IPS-20b (cell line): ENCODE results near the gene TTLL11.

ENCODE experiments used
- H3K27ac ChIP-seq: one replicate; pipeline ENCODE4 v1.5.1; 2013; ENCODE audit warnings: low read length
- H3K27me3 ChIP-seq: 2 replicates; pipeline ENCODE4 v1.6.1; 2013; ENCODE audit warnings: mild to moderate bottlenecking, low read length, inconsistent platforms; ENCODE audit not compliant: insufficient read depth
- H3K36me3 ChIP-seq: 2 replicates; pipeline ENCODE4 v1.6.1; 2013; ENCODE audit warnings: low read depth, mild to moderate bottlenecking, inconsistent platforms, low read length, moderate library complexity; ENCODE audit not compliant: insufficient read depth
- H3K4me1 ChIP-seq: 2 replicates; pipeline ENCODE4 v1.6.1; 2013; ENCODE audit warnings: mild to moderate bottlenecking, control low read depth, inconsistent platforms, low read length, moderate library complexity; ENCODE audit not compliant: insufficient read depth
- H3K4me3 ChIP-seq: 2 replicates; pipeline ENCODE4 v1.5.1; 2013; ENCODE audit warnings: mild to moderate bottlenecking, low read length, inconsistent platforms
- H3K9ac ChIP-seq: 2 replicates; pipeline ENCODE4 v1.6.1; 2013; ENCODE audit warnings: low read depth, mild to moderate bottlenecking, inconsistent platforms, low read length, moderate library complexity
- H3K9me3 ChIP-seq: 2 replicates; pipeline ENCODE4 v1.6.1; 2013; ENCODE audit warnings: mild to moderate bottlenecking, low read depth, low read length, inconsistent platforms; ENCODE audit not compliant: insufficient read depth

Gene TTLL11

GRCh38 chr9:121814594-121814993, 278.5 kb downstream of the TTLL11 start:
- Histone ChIP-seq H3K4me3 (no peak overlapping the region), H3K4me1 (peaks cover 22% of the 10 kb centered on the region; the same call in 1 of the 2 replicates), H3K36me3 (no peaks in the 10 kb centered on the region), H3K27ac (no peak overlapping the region), H3K27me3 (peaks cover 22% of the 10 kb centered on the region), H3K9ac (no peak overlapping the region), H3K9me3 (no peaks in the 10 kb centered on the region)

DNA sequence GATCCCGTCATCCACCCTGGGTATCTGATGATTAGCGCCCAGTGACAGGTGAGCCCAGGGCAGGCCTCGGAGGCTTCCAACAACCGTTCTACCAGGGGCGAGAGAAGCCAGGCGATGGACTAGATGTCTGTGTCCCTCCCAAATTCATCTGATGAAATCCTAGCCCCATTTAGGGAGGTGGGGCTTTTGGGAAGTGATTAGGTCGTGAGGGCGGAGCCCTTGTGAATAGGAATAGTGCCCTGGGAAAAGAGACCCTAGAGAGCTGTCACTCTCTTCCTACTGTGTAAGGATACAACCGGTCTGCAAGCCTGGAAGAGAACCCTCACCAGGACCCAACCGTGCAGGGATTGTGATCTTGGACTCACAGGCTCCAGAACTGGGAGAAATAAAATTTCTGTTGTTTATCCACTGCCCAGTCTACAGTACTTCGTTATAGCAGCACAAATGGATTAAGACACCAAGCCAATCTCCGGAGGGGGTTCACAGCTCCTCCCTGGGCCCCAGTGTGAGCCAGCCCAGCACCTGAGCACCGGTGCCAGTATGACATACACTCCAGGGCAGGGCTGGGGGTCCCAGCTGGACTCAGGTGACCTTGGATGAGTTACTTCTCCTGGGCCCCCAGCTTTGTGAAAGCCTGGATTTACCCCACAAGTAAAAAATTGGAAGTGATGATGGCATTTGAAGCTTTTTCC, 279.4 kb downstream of the TTLL11 start:
- H3K27me3 ChIP-seq, result peaks cover 20% of the 10 kb centered on the region
- H3K36me3 ChIP-seq, result no peaks in the 10 kb centered on the region
- no peaks in the 10 kb centered on the region for H3K9me3 ChIP-seq

DNA sequence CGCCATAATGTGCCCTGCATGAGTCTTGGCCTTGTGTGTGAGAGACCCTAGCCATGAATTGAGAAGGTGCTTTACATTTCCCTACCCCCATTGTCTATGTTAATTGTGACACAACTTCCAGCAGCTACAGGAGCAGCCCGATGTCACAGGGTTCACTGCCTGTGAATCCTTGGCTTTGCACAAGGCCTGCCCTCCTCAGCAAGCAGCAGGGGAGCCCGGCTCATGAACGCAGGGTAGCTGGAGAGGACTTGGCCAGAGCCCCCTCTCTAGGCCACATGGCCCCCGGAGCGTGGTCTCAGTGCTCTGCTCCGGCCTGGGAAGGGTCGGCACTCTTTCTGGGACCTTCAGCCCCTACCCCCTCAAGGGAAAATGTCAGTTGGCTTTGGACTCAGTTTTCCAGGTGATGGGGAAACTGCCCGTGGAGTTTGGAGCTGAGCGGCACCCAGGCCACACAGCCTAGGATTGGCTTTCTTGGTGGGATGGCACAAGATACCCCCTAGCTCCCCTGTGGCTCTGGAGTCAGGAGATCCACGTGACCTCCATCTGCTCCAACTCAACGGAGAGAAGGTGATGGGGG, 280.9 kb downstream of the TTLL11 start:
- Histone ChIP-seq H3K36me3 (no peaks in the 10 kb centered on the region), H3K27ac (no peak overlapping the region), H3K9me3 (no peaks in the 10 kb centered on the region), H3K4me3 (no peak overlapping the region), H3K4me1 (peaks cover 10% of the 10 kb centered on the region; the same call in 1 of the 2 replicates), H3K9ac (no peak overlapping the region), H3K27me3 (peaks cover 6% of the 10 kb centered on the region)

More for the DNA sequence above, 279.4 kb downstream of the TTLL11 start:
- peaks cover 14% of the 10 kb centered on the region; the same call in 1 of the 2 replicates for H3K4me1 ChIP-seq
- H3K27ac ChIP-seq, result no peak overlapping the region
- H3K4me3 ChIP-seq, result no peak overlapping the region
- no peak overlapping the region for H3K9ac ChIP-seq

DNA sequence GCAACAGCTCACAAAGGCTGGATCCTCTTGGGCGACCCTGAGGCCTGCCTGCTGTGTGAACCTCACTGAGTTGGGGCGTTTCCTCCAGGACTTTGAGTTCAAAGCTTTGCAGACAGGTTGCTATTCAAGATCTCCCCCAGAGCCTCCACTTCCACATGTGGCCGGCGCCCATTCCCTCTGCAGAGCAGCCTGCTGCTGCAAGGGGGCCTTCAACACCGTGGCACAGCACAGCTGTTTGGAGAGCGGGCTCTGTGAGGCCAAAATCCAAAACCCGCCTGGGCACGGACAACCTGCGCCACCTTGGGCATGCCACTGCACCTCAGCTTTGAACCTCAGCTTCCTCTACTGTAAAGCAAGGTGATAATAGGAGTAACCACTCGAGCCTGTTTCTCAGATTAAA, 281.4 kb downstream of the TTLL11 start:
- peaks cover 1% of the 10 kb centered on the region; the same call in 1 of the 2 replicates for H3K27me3 ChIP-seq
- H3K9me3 ChIP-seq, result no peaks in the 10 kb centered on the region
- peaks cover 5% of the 10 kb centered on the region; the same call in 1 of the 2 replicates for H3K4me1 ChIP-seq
- no peak overlapping the region for H3K27ac ChIP-seq
- H3K9ac ChIP-seq, result no peak overlapping the region
- H3K4me3 ChIP-seq, result no peak overlapping the region
- H3K36me3 ChIP-seq, result no peaks in the 10 kb centered on the region

DNA sequence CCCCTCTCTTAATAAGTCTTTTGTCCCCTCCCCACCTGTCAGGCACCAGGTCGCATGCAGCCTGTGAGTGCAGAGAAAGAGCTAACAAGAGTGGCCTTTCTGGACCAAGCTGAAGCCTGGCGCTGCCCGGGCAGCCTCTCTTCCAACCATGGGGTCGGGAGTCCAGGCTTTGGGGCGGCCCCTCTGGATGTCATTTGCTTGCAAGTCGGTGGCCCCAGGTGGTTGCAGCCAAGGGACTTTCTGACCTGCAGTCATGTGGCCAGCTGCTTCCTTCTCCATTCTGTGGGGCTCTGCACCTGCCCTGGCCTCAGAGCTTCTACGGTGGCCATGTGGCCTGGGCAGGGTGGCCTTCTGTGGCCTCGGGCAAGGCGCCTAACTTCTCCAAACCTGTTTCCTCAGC, 282.0 kb downstream of the TTLL11 start:
- Histone ChIP-seq H3K27me3 (no peaks in the 10 kb centered on the region), H3K4me3 (no peak overlapping the region), H3K9ac (no peak overlapping the region), H3K9me3 (no peaks in the 10 kb centered on the region), H3K4me1 (0 out of 2 replicates have a peak, but pooled peaks cover 3% of the 10 kb centered on the region), H3K36me3 (no peaks in the 10 kb centered on the region), H3K27ac (no peak overlapping the region)

- no peaks in the 10 kb centered on the region for H3K9me3 ChIP-seq
- H3K4me3 ChIP-seq, result no peak overlapping the region
- H3K27me3 ChIP-seq, result no peaks in the 10 kb centered on the region
- H3K36me3 ChIP-seq, result no peaks in the 10 kb centered on the region
- no peak overlapping the region for H3K9ac ChIP-seq
- 0 out of 2 replicates have a peak, but pooled peaks cover 3% of the 10 kb centered on the region for H3K4me1 ChIP-seq
- no peak overlapping the region for H3K27ac ChIP-seq
These were observed 282.6 kb downstream of the TTLL11 start for GRCh38 chr9:121810489-121810888.

GRCh38 chr9:121809356-121810050, 283.6 kb downstream of the TTLL11 start:
- Histone ChIP-seq H3K9ac (no peak overlapping the region), H3K27ac (no peak overlapping the region), H3K4me1 (0 out of 2 replicates have a peak, but pooled peaks cover 3% of the 10 kb centered on the region), H3K9me3 (peaks cover 3% of the 10 kb centered on the region; the same call in 1 of the 2 replicates), H3K4me3 (no peak overlapping the region), H3K27me3 (no peaks in the 10 kb centered on the region), H3K36me3 (no peaks in the 10 kb centered on the region)

DNA sequence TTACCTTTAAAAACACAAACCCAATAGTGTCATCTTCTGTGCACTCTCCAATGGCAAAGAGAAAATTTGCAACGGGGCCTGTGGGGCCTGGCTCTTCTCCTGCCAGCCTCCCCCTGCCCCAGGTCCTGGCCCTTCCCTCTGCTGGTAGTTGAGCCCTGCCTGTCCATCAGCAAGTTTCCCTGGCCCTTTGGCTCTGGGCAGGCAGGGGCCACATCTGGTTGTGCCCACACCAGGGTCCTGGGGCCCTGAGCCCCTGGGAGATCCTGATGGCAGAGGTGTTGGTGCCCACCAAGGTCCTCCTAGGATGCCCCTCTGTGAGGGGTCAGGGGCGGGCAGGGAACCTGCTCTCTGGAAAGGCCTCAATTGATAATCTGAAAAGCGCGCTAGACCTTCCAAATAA, 284.3 kb downstream of the TTLL11 start:
- no peaks in the 10 kb centered on the region for H3K27me3 ChIP-seq
- H3K4me1 ChIP-seq, result 0 out of 2 replicates have a peak, but pooled peaks cover 2% of the 10 kb centered on the region
- no peak overlapping the region for H3K27ac ChIP-seq
- H3K9ac ChIP-seq, result no peak overlapping the region
- no peak overlapping the region for H3K4me3 ChIP-seq
- H3K9me3 ChIP-seq, result peaks cover 5% of the 10 kb centered on the region; the same call in 1 of the 2 replicates
- no peaks in the 10 kb centered on the region for H3K36me3 ChIP-seq

- Histone ChIP-seq H3K4me3 (no peak overlapping the region), H3K9me3 (peaks cover 5% of the 10 kb centered on the region; the same call in 1 of the 2 replicates), H3K4me1 (no peaks in the 10 kb centered on the region), H3K36me3 (no peaks in the 10 kb centered on the region), H3K27me3 (no peaks in the 10 kb centered on the region), H3K9ac (no peak overlapping the region), H3K27ac (no peak overlapping the region)
These were observed 285.3 kb downstream of the TTLL11 start for GRCh38 chr9:121807823-121808278.

- Histone ChIP-seq H3K4me3 (no peak overlapping the region), H3K9me3 (peaks cover 5% of the 10 kb centered on the region; the same call in 1 of the 2 replicates), H3K36me3 (no peaks in the 10 kb centered on the region), H3K27me3 (no peaks in the 10 kb centered on the region), H3K4me1 (no peaks in the 10 kb centered on the region), H3K27ac (no peak overlapping the region), H3K9ac (no peak overlapping the region)
These were observed 285.9 kb downstream of the TTLL11 start for GRCh38 chr9:121807069-121807822.

DNA sequence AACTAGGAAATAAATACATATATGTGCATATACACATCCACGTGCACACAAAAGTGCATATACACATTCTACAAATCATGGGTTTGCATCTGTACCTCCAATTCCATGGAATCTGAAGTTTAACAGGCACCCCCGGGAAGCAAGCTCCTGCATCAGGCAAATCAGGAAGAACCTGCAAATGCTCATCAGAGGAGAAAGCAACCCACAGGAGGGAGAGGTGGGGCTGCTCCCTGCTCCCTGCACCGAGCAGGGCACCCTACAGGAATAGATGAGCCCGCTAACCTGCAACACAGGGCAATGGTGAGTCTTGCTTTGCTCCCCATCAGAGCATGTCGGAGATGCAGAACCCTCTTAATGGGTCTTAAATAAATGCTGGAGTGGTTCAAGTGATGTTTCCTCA, 290.4 kb downstream of the TTLL11 start:
- no peak overlapping the region for H3K4me3 ChIP-seq
- no peaks in the 10 kb centered on the region for H3K36me3 ChIP-seq

More for the DNA sequence above, 290.4 kb downstream of the TTLL11 start:
- H3K4me1 ChIP-seq, result no peaks in the 10 kb centered on the region
- peaks cover 5% of the 10 kb centered on the region; the same call in 1 of the 2 replicates for H3K9me3 ChIP-seq
- no peak overlapping the region for H3K9ac ChIP-seq
- no peaks in the 10 kb centered on the region for H3K27me3 ChIP-seq
- no peak overlapping the region for H3K27ac ChIP-seq
